ENCODE data around the gene SLC1A5.

DNA sequence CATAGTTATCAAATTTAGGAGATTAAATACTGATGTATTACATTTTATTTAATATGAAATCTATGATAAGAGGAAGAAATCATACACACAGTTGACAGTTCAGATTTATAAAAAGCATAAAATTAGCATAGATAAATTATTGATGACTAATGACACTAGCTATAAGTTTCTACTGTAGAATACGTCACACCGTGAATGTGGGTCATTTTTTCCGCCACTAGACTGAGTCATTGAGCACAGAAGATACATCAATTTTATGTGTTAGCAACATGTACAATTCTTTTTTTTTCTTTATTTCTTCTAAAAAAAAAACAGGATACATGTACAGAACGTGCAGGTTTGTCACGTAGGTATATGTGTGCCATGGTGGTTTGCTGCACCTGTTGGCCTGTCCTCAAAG, 40.1 kb upstream of the SLC1A5 start:
- TF ChIP-seq, protein P1, sequence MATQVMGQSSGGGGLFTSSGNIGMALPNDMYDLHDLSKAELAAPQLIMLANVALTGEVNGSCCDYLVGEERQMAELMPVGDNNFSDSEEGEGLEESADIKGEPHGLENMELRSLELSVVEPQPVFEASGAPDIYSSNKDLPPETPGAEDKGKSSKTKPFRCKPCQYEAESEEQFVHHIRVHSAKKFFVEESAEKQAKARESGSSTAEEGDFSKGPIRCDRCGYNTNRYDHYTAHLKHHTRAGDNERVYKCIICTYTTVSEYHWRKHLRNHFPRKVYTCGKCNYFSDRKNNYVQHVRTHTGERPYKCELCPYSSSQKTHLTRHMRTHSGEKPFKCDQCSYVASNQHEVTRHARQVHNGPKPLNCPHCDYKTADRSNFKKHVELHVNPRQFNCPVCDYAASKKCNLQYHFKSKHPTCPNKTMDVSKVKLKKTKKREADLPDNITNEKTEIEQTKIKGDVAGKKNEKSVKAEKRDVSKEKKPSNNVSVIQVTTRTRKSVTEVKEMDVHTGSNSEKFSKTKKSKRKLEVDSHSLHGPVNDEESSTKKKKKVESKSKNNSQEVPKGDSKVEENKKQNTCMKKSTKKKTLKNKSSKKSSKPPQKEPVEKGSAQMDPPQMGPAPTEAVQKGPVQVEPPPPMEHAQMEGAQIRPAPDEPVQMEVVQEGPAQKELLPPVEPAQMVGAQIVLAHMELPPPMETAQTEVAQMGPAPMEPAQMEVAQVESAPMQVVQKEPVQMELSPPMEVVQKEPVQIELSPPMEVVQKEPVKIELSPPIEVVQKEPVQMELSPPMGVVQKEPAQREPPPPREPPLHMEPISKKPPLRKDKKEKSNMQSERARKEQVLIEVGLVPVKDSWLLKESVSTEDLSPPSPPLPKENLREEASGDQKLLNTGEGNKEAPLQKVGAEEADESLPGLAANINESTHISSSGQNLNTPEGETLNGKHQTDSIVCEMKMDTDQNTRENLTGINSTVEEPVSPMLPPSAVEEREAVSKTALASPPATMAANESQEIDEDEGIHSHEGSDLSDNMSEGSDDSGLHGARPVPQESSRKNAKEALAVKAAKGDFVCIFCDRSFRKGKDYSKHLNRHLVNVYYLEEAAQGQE (IDR thresholded peaks at IDR 0.05; ENCODE audit: low read depth) = no peak
- TF ChIP-seq TAF1 (IDR thresholded peaks at IDR 0.05; ENCODE audit: low read depth) (no peak), TCF12 (IDR thresholded peaks at IDR 0.05; ENCODE audit: low read depth) (no peak), YY1 (IDR thresholded peaks at IDR 0.05; ENCODE audit: low read depth) (no peak), CEBPB (IDR thresholded peaks at IDR 0.05) (no peak), RAD21 (IDR thresholded peaks at IDR 0.05; ENCODE audit: low read depth) (no peak)
- TF ChIP-seq, protein P2, sequence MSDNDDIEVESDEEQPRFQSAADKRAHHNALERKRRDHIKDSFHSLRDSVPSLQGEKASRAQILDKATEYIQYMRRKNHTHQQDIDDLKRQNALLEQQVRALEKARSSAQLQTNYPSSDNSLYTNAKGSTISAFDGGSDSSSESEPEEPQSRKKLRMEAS (IDR thresholded peaks at IDR 0.05) = no peak

Data from Ishikawa (cell line).